Adrenal gland (tissue), 5 donors: ENCODE measurements around the gene NOX4.
"Not testable (repeated sequence)": the region's sequence is repeated elsewhere in the genome, so short reads cannot be mapped to it uniquely, and the experiment has no call there.

Experiments used
- CTCF ChIP-seq, 6 experiments: fragments of 450-650 bp in 4 of 6; fragments of 200-600 bp in 2 of 6; sonication (generic) in 1 of 6; IDR thresholded peaks; 1 replicate in 5 of 6; 2 replicates in 1 of 6; pipeline versions ENCODE4 v1.5.1 to v1.8.0; 2016 to 2021; ENCODE audit warnings: antibody characterized with exemption in 6 of 6, mild to moderate bottlenecking in 2 of 6, moderate library complexity in 1 of 6
- POLR2A ChIP-seq, 2 donors: fragments of 450-650 bp; IDR thresholded peaks; one replicate each; pipeline ENCODE4 v1.6.1; 2017; ENCODE audit warnings: antibody characterized with exemption in 2 of 2, mild to moderate bottlenecking in 2 of 2, moderate library complexity in 1 of 2
- donor health status: DM: no; HTN: no; CAD: no.

GRCh38 chr11:89337100-89337650 is 154.0 kb downstream of the NOX4 start:
- TF ChIP-seq CTCF, POLR2A (IDR thresholded peaks at IDR 0.05): not testable (repeated sequence)
